PC-3 (cell line): ENCODE measurements around the gene COG5. TPM values are rescaled to one million over a fixed set of nuclear protein-coding genes. Genes with fewer than 3 reads are reported as not detected.

Source experiments
- ATAC-seq: fragments of 200-7000 bp; cut with Tn5 transposase; 2 replicates; pipeline ENCODE4 v1.9.1; 2020; ENCODE audit warnings: mild to moderate bottlenecking, moderate library complexity
- BruUV-seq: library from RNA; stranded (reverse); fragments of 400-500 nt; replicated peaks from 2 replicates; lab custom pipeline; 2021; lab: Mats Ljungman, UMichigan
- CTCF ChIA-PET: fragments of 300-600 bp; sonication (Branson Sonifier 250); formaldehyde crosslinking; loops from one replicate; lab custom pipeline; 2022; ENCODE audit warnings: antibody characterized with exemption; lab: Charles Lee
- POLR2A ChIA-PET: fragments of 300-600 bp; sonication (Branson Sonifier 250); formaldehyde crosslinking; loops from one replicate; lab custom pipeline; 2022; ENCODE audit warnings: antibody characterized with exemption; ENCODE audit not compliant: unreplicated experiment; lab: Charles Lee
- DNase-seq: peaks from one replicate; pipeline ENCODE4 v3.0.0-alpha.2; 2015
- H2AFZ ChIP-seq: fragments of 300-600 bp; sonication (generic); 2 replicates; pipeline ENCODE4 v1.6.0; 2016; ENCODE audit warnings: antibody characterized with exemption, low read length
- H3F3A ChIP-seq: fragments of 300-600 bp; sonication (generic); one replicate; pipeline ENCODE4 v1.6.0; 2017; ENCODE audit warnings: antibody characterized with exemption, low read length, control low read depth, mild to moderate bottlenecking; ENCODE audit not compliant: unreplicated experiment
- H3K27ac ChIP-seq: fragments of 300-600 bp; sonication (generic); 2 replicates; pipeline ENCODE4 v1.5.1; 2016; ENCODE audit warnings: mild to moderate bottlenecking, low read length
- H3K27me3 ChIP-seq: fragments of 300-600 bp; sonication (generic); 2 replicates; pipeline ENCODE4 v1.6.1; 2016; ENCODE audit warnings: low read length, mixed read lengths
- H3K36me3 ChIP-seq: fragments of 300-600 bp; sonication (generic); 2 replicates; pipeline ENCODE4 v1.6.1; 2016; ENCODE audit warnings: low read depth, mixed run types, low read length, mixed read lengths
- H3K4me1 ChIP-seq: fragments of 300-600 bp; sonication (generic); 2 replicates; pipeline ENCODE4 v1.5.1; 2016; ENCODE audit warnings: low read length; ENCODE audit not compliant: insufficient read depth
- H3K4me2 ChIP-seq: fragments of 300-600 bp; sonication (generic); 2 replicates; pipeline ENCODE4 v1.6.0; 2016; ENCODE audit warnings: low read length
- H3K4me3 ChIP-seq: fragments of 300-600 bp; sonication (generic); 2 replicates; pipeline ENCODE4 v1.5.1; 2016; ENCODE audit warnings: mild to moderate bottlenecking, low read length, mixed read lengths
- H3K79me2 ChIP-seq: fragments of 300-600 bp; sonication (generic); 2 replicates; pipeline ENCODE4 v1.6.1; 2017; ENCODE audit warnings: low read length, mixed read lengths
- H3K9ac ChIP-seq: fragments of 300-600 bp; sonication (generic); 2 replicates; pipeline ENCODE4 v1.6.0; 2016; ENCODE audit warnings: mild to moderate bottlenecking, low read length
- H3K9me2 ChIP-seq: fragments of 300-600 bp; sonication (generic); replicated peaks from 2 replicates; pipeline ENCODE4 v1.6.1; 2016; ENCODE audit warnings: mixed run types, low read length, mixed read lengths
- H3K9me3 ChIP-seq: fragments of 300-600 bp; sonication (generic); 2 replicates; pipeline ENCODE4 v1.6.1; 2016; ENCODE audit warnings: low read length, mixed read lengths
- H4K20me1 ChIP-seq: fragments of 300-600 bp; sonication (generic); 2 replicates; pipeline ENCODE4 v1.6.1; 2016; ENCODE audit warnings: low read length, mixed read lengths
- CTCF ChIP-seq: fragments of 300-600 bp; sonication (generic); conservative IDR thresholded peaks from 2 replicates; pipeline ENCODE4 v1.5.1; 2017; ENCODE audit warnings: antibody characterized with exemption, low read depth, mild to moderate bottlenecking, low read length
- EZH2 ChIP-seq: fragments of 300-600 bp; sonication (generic); IDR thresholded peaks from one replicate; pipeline ENCODE4 v1.6.1; 2017; ENCODE audit warnings: antibody characterized with exemption, mild to moderate bottlenecking, low read length; ENCODE audit not compliant: unreplicated experiment
- EZH2phosphoT487 ChIP-seq: fragments of 300-600 bp; sonication (generic); IDR thresholded peaks from 2 replicates; pipeline ENCODE4 v1.6.1; 2018; ENCODE audit warnings: mild to moderate bottlenecking, antibody characterized with exemption, low read length, borderline replicate concordance
- intact Hi-C: fragments of 100-400 bp; cut with micrococcal nuclease; formaldehyde crosslinking; loops from 2 replicates; pipeline ENCODE4 v1.9.0; 2023
- total RNA-seq: library from RNA; depleted of rRNA; stranded (reverse); fragments of >200 nt; gene quantifications from 2 replicates; pipeline ENCODE4 v1.2.3, GENCODE V29; 2014

COG5 gene
- total RNA-seq, 1 experiment from 2014 or later: 51.7 TPM

- intact Hi-C loops: no loop called here
- Histone ChIP-seq H3K9me3 (no peaks in the 10 kb centered on the region), H3K27me3 (no peaks in the 10 kb centered on the region), H3K9me2 (no peaks in the 10 kb centered on the region), H3K27ac (peak overlapping the region; percentile 72), H3K36me3 (no peaks in the 10 kb centered on the region), H2AFZ (no peak overlapping the region), H4K20me1 (peaks cover 3% of the 10 kb centered on the region; the same call in 1 of the 2 replicates), H3K4me3 (no peak overlapping the region), H3K79me2 (peaks cover 41% of the 10 kb centered on the region), H3K4me1 (peaks cover 16% of the 10 kb centered on the region), H3K4me2 (peak overlapping the region; percentile 75), H3K9ac (no peak overlapping the region), H3F3A (peaks cover 6% of the 10 kb centered on the region)
- POLR2A ChIA-PET: no interaction called here
- DNase-seq (peak; percentile 69), ATAC-seq (peak; percentile 100)
- CTCF ChIA-PET: no interaction called here
- no peak for TF ChIP-seq EZH2
- no peak for TF ChIP-seq EZH2phosphoT487
- TF ChIP-seq CTCF: no peak
- no TSS peak for BruUV-seq
Observed at GRCh38 chr7:107494315-107494751, 69.4 kb downstream of the COG5 start.

- BruUV-seq: no TSS peak
- ChIA-PET POLR2A (no interaction called here), CTCF (no interaction called here)
- H3K4me1 ChIP-seq: peaks cover 16% of the 10 kb centered on the region
- no peaks in the 10 kb centered on the region for H3K27me3 ChIP-seq
- ATAC-seq (no peak), DNase-seq (no peak)
- peaks cover 3% of the 10 kb centered on the region; the same call in 1 of the 2 replicates for H4K20me1 ChIP-seq
- intact Hi-C loops: no loop called here
- no peak overlapping the region for H3K9ac ChIP-seq
- H3K9me3 ChIP-seq: no peaks in the 10 kb centered on the region
- no peak overlapping the region for H3K27ac ChIP-seq
- H3K36me3 ChIP-seq: no peaks in the 10 kb centered on the region
- no peaks in the 10 kb centered on the region for H3K9me2 ChIP-seq
- TF ChIP-seq CTCF: no peak
- TF ChIP-seq EZH2phosphoT487: no peak
- TF ChIP-seq EZH2: no peak
- no peak overlapping the region for H2AFZ ChIP-seq
- no peak overlapping the region for H3K4me3 ChIP-seq
- H3K79me2 ChIP-seq: peaks cover 41% of the 10 kb centered on the region
- H3F3A ChIP-seq: peaks cover 6% of the 10 kb centered on the region
- H3K4me2 ChIP-seq: no peak overlapping the region
Observed at GRCh38 chr7:107492875-107493274, 70.8 kb downstream of the COG5 start.

- intact Hi-C loops: no loop called here
- H3K9me3 ChIP-seq: no peaks in the 10 kb centered on the region
- H3K4me2 ChIP-seq: no peak overlapping the region
- no peaks in the 10 kb centered on the region for H4K20me1 ChIP-seq
- H3K4me1 ChIP-seq: no peaks in the 10 kb centered on the region
- ChIA-PET POLR2A (no interaction called here), CTCF (no interaction called here)
- H3K27ac ChIP-seq: no peak overlapping the region
- no peaks in the 10 kb centered on the region for H3K79me2 ChIP-seq
- no peaks in the 10 kb centered on the region for H3K9me2 ChIP-seq
- H3K9ac ChIP-seq: no peak overlapping the region
- BruUV-seq: no TSS peak
- no peak overlapping the region for H3K4me3 ChIP-seq
- ATAC-seq (no peak), DNase-seq (no peak)
- no peaks in the 10 kb centered on the region for H3K36me3 ChIP-seq
- H3F3A ChIP-seq: no peaks in the 10 kb centered on the region
- H2AFZ ChIP-seq: no peak overlapping the region
- H3K27me3 ChIP-seq: no peaks in the 10 kb centered on the region
- TF ChIP-seq EZH2phosphoT487 (no peak), EZH2 (no peak), CTCF (no peak)
Observed at GRCh38 chr7:107486041-107486440, 77.7 kb downstream of the COG5 start.
